Measurements from ENCODE around the gene COL4A1. TPM values are rescaled to one million over a fixed set of nuclear protein-coding genes. Genes with fewer than 3 reads are reported as not detected.

COL4A1 gene
- total RNA-seq, 1 donor from 2014 or later, result 4,434 TPM

DNA sequence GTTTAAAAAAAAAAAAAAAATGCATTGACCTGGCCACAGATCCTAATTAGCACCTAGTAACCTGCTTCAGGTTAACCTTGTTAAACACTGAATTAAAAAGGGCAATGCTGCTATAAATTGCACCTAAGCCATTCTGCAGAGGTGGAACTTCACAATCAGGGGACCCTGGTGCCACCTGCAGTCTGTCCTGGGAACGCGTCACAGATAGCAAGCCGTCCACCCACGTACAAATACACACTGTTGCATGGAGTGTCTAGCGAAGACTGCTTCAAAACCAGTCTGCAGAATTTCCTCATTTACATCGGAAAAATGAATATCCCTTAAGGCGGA lies 169.3 kb downstream of the COL4A1 start:
- DNase-seq (ENCODE audit: low spot score), result peak; percentile 45

DNA sequence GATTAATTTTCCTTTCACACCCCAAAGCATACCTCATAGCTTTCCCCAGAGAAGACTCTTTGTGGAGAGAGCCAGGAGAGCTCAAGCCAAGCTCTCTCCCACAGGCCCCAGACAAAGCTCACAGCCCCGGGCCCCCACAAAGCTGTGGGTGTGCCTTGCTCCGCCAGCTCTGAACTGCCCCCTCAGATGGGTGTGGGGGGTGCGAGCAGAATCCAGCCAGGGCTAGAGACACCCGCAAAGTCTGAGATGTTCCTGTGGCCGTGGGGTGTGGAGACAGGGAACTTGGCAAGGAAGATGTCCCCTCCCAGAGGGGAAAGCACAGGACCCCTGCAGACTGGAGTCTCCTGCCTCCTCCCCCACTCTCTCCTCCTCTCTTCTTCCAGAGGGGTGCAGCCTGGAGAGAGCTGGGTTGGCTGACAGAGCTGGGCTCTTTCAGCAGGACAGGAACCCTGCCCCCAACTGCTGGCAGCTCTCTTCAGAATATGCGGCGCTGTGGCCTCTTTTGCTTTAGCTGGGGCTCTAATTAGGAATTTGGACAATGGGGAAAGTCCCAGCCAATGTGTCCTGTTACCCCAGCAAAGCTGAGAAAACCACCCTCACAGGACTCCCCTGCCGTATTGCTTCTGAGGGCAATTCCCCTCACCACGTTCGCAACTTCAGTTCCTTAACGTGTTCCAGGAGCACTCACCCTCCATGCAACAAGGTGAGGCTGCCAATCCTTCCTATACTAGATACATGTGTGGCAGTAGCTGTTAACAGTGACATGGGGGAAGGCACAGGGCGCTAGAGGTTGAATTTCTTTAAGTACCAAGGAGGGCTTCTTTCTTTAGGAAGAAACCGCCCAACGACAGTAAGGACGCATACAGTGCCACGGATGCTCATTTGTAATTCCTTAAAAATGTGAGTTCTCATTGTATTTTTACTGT lies 170.0 kb downstream of the COL4A1 start:
- DNase-seq (ENCODE audit: low spot score), result no peak

DNA sequence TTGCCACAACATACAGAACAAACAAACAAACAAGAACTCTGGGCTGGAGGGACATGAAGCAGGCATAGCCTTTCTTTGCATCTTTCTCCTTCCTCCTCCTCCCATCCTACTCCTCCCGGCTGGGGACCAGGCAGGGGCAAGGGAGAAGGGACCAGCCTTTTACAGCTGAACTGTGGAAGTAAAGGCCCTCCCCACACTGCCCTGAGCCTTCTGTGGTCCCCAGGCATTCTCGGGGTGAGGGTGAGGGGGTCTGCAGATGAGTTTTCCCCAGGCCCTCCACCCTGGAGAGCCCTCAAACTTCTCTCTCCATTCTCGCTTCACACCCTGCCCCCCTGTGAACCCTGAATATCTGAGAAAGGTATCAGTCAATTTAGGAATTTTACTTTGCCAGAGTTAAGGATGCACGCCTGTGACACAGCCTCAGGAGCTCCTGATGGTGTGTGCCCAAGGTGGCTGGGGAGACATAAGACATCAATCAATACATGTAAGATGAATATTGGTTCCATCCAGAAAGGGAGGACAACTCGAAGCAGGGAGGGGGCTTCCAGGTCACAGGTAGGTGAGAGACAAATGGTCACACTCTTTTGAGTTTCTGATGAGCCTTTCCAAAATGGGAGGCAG lies 170.9 kb downstream of the COL4A1 start:
- DNase-seq (ENCODE audit: low spot score), result no peak

DNA sequence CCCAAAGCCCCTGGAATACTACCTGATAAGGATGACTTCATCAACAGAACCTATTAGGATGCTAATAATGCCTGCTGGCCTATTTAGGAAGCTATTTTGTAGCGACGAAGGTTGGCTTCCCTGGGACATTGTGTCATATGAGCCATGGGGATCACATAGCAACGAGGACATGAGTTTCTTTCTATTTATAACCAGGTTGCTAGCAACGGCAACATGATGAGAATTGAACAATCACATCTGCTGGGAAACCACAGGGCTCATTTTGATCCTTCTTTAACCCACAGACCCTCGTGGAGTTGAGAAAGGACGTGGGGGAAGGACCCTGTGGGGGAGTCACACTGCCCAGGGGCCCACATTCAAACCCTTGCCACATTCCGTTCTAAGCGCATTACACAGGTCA lies 172.2 kb downstream of the COL4A1 start:
- DNase-seq (ENCODE audit: low spot score), result no peak

DNA sequence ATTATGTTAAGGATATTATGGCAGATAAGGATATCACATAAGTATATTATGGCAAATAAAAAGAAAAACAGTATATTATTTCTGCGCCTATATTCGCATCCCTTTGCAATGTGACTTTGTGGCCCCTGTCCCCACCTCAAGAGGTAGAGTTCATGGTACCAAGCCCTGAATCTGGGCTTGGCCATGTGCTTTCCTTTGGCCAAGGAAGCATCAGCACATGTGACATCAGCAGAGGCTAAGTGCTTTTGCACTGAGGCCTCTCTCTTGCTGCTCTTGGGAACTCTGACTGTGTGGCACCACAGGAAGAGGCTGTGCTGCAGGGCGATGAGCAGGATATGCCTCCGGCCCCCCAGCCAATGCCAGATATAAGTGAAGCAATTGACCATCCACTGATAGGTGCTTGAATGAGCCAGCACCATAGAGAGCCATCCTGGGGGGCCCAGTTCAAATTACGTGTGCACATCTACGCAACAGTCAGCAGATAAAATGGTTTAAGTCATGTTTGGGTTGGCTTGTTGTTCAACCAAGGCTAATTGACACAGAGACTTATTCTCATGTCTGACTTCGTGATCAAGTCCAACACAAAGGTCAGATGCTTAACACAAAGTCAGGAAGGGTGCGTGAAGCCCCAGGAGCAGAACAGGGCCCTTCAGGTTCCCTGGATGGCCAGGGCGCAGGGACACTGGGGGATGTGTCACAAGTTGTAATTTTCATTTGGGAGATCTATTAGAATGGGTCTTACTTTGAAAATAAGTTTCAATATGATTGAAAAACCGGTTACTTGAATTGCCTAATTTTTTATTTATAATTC lies 173.3 kb downstream of the COL4A1 start:
- DNase-seq (ENCODE audit: low spot score), result no peak

DNA sequence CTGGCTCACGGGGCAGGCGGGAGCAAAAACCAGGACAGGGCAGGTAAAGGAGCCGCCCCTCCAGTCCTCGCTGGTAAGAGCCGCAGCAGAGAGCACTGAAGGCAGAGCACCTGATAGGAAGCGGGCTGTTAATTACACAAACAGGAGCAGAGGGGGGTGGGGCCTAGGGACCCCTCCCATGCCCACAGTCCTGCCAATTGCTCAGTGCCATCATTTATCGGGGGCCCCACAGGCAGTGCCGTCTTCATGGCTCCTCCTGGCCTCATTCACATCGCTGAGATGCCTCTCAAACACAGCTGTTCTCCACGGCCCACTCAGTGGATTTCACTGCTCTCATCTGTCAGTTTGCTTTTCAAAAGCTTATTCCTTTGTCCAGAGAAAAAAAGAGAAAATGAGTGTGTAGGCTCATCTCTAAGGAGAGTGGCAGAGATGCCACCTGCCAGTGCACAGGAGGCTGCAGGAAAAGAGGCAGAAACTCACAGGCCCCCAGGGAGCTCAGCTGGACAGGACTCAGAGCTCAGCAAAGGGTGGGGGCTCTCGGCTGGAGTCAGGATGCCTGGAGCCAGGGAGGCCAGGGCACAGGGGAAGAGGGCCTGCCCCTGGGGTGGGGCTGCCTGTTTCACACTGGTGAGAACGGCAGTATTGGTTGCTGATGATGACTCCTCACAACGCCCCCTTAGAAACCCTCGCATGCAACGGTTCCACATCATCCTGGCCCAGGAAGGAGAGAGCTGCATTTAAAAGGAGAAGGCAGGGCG lies 174.6 kb downstream of the COL4A1 start:
- no peak for DNase-seq (ENCODE audit: low spot score)

DNA sequence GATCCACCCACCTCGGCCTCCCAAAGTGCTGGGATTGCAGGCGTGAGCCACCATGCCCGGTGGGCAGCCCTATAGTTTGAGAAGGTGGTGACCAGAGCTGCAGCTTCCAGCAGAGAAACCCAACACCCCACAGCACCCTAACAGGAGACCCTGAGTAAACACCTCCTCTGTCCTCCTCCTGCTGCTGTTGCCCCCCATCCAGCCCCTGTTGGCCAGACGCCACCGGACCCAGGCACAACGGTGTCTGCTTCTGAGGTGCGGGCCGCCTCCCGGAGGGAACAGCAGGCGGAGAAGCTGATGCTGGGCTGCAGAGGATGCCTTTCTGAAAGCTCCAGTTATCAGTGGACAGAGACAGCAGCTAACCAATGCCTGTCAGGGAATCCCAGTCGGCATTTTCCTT lies 175.5 kb downstream of the COL4A1 start:
- no peak for DNase-seq (ENCODE audit: low spot score)

DNA sequence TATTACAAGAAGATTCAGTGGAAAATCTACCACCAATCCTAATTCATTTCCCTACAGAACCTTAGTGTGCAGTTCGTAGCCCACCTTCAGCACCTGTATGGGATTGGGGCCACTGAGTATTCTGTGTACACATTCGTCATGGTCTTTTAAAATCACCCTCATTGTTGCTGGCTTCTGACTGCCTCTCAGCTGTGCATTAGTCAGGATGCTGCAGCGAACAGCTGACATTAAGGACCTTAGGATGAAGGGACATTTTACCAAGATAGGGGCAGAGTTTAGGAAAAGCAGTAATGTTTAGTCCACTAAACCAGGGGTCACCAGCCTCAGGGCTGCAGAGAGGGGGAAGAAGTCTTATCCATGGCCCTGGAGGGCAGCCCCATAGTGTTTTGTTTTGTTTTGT lies 176.5 kb downstream of the COL4A1 start:
- DNase-seq (ENCODE audit: low spot score), result no peak

DNA sequence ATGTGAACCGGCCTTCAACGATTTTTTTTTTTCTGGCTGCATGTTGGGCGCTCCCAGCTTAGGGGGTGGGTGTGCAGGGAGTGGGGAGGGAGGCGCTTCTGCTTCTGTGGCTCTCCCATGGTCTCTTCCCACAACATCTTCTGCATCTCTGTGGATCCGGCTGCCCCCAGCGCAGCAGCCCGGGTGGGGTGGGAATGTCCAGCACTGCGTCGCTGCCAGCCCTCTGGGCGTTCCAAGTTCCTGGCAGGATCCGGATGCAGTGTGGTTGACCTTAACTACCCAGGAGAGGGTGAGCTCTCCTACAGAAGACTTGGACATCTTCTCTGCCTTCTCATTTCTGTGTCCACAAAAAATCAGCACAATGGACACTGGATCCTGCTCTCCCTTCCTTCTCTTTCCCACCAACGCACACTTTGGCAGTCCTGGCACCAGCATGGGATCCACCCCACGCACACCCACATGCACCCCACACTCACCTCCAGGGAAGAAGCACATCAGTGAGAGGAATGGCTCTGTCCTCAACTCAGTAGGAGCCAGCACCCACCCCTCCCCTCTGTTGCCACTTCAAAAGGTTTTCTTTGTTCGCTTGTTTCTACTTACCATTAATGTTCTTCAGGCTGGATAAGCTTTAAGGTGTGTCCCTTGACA lies 177.3 kb downstream of the COL4A1 start:
- no peak for DNase-seq (ENCODE audit: low spot score)

DNA sequence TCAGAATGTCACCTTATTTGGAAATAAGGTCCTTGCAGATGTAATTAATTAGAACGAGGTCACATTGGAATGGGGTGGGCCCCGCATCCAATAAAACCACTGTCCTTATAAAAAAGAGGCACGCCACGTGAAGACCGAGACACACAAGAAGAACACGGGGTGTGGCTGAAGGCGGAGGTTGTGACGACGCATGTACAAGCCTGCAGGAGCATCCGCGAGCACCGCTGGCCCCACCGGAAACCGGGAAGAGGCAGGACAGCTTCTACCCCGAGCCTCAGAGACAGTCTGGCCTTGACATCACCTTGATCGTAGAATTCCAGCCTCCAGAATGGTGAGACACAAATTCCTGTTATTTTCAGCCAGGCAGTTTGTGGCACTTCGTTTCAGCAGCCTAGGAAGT lies 177.9 kb downstream of the COL4A1 start:
- DNase-seq (ENCODE audit: low spot score), result no peak

DNA sequence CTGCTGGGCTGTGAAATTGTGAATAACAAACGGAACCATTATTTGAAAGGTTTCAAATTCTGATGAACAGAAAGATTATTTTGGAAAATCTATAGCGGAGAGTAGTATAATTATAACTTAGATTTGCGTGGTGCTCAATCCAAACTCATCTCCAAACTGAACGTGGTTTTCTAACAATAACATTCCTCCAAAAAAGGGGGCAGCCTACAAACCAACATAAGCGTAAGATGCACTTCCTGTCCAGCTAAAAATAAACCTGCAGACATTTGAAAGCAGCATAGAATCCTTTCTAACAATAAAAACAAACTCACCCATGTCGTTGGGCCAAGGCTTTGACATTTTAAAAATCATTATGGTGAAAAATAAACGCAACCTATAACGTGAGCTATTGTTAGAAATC lies 178.4 kb downstream of the COL4A1 start:
- DNase-seq (ENCODE audit: low spot score), result no peak

DNA sequence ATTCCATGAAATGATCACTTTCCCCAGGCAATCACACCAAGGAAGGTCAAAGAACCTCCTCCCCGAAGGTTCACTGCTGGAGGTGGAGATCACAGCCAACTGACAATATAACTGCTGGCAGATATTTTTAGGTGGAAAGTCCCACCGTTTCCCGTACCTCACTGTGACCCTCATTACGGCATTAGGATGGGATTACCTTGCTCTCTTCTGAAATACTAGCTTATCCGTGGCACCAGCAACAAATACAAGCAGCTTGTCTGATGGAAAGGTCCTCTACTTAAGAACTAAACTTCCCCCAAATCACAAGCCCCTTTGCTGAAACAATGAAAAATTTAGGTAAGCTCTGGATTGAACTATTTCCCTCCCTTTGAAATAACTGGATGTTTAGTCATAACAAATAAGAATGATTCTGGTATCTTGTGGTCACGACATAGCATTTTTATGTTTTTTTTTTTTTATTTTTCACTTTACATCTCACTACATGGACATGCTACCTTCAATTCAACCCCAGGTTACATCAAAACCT lies 178.9 kb downstream of the COL4A1 start:
- no peak for DNase-seq (ENCODE audit: low spot score)

DNA sequence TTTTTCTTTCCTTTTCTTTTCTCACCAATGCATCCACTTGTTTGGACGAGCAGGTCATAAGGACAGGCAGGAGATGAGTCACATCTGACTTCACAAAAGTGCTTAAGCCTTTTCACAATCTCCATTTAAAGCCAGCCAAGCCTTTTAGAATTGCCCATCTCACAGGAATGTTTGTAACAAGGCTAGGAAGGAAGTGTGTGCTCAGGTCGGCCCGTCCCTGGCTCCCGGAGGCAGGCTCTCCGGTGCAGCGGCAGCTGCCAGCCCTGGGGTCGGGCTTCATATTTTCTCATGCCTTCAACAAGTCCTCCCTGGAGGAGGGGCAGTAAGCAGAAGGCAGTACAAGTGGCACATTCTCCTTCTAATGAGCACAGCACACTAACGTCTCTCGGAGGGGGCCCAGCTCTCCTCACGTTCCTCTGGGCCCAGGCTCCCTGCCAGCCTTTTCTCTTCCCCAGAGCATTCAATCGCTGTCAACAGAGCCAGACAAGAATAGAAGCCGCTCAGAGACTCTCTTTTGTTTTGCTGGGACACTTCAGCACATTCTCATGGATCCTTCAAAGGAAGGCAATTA lies 180.5 kb downstream of the COL4A1 start:
- DNase-seq (ENCODE audit: low spot score), result peak; percentile 80

DNA sequence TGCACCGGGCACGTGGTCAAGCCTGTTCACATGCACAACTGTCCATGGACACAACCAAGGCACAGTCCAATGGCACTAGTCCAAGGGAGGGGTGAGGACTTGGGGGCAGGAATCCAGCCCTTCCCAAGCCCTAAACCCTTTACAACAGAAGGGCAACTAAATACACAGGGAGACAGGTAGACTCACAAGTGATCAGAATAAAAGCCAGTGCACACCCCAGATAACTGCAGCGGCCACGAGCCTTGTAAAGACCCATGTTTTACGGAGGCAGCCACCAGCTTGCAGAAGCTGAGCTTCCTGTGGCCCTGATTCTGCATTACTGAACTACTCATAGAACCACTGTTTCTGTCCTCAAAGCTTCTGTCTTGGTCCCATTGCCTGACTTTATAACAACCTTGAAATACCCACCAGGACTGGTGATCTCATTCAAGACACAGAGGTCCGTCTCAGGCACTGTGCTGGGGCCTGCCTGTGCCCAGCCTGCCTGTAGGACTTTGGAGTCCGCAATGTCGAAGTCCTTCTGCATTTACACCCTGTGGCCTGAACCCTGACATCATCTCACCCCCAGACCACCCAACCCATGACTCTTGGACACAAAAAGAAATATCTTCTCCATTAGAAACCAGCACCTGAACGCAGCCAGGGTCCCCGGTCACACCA lies 181.2 kb downstream of the COL4A1 start:
- DNase-seq (ENCODE audit: low spot score), result no peak

DNA sequence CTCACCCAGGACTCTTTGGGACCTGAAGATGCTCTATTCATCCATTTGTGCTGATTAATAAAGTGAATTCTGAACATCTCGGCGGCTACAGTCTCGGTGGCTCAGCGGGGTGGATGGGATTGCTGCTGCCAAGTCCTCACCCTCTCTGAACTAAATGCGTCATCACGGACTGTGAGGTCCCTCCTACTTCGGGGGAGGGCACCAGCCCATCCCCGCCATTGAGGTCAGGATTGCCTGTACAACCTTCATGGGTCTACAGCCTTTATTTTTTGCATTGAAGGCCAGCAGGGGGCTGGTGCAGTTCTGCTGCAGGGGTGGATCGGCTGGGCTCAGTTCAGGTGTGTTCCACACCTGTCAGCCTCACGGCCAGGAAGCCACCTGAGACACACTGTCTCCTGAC lies 181.8 kb downstream of the COL4A1 start:
- DNase-seq (ENCODE audit: low spot score), result no peak

DNA sequence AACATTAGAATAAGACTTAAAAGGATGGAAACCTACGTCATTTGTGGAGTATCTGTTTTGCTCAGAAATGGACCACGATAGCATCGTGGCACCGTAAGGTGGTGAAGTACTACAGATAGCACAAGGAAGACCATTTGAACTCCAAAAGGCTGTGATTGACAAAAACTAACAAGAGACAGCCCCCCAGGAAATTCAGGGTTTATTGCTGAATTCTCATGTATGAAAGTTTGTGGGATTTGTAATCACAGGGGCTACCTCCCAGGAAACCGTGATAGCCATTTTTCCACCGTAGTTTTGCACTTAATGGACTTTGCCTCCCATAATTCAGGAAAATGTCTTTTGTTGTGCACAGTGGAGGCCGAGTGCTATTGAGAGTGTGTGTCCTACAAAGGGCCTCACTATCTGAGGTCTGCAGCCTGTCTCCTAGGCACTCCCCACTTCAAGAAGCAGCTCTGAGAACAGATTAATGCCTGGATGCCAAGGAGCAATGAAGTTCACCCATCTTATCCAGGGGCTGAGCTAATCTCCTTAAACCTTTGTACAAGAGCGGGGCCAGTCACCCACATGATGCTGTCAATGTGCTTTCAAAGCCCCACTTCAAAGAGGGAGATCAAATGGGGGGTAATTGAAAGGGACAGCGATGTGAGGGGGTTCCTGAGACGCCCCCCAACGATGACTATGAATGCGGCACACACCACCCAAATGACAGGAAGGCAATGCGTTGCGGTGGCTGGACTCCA lies 182.6 kb downstream of the COL4A1 start:
- no peak for DNase-seq (ENCODE audit: low spot score)

DNA sequence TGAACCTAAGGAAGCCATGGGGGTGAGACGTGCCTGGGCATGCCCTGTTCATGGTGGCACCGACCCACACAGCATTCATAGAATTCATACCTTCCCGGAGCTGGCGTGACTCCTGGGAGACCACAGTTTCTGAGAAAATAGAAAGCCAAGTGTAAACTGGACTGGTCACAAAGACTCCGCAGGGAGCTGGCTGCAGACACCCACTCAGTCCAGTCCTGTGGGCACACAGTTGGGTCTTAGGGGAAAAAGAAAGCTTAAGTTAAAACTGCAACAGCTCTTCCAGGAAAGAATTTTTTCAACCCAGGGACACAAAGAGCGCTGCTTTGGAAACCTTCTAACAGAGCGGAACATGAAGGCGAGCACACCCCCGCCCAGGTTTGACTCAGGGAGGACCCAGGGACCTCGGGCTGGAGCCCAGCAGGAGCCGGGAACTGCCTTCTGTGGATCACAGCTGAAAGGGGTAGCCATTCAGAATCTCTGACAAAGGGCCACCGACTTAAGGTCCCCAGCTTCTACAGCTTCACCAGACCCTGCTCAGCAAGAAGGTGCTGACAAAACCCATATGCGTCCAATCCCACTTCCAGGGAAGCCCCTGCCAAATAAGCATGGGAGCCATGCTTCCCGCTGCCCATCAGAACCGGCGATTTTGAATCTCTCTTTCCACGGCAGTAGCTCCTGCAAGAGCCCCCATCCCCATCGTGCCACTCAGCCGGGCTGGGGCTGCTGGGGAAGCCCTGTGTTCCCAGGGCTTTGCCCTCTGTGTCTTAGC lies 183.7 kb downstream of the COL4A1 start:
- DNase-seq (ENCODE audit: low spot score), result no peak

DNA sequence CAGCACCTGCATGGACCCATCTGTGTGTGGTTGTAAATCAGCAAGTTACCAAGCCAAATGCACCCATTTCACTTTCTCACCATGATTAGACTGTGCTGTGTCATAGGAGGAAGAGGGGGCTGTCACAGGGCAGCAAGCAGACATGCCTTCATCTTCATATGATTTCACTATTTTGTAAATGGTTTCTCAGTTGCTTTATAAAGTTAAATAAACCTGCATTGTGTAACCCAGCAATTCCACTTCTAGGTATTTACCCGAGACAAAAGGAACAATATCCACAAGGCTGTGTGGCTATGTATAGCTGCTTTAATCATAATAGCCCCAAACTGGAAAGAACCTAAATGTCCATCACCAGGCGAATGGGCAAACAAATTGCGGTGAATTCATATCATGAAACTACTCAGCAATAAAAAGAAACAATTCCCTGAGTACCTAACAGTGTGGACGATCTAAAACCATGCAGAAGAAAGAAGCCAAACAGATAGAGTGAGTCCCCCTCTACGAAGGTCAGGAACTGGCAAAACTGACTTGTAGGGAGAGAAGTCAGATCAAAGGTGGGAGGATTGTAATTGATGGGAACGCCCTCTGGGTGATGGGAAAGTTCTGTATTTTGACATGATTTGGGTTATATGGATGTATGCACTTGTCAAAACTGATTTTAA lies 185.4 kb downstream of the COL4A1 start:
- DNase-seq (ENCODE audit: low spot score), result no peak

All from umbilical cord (tissue), 2 donors.